Activated CD4-positive, alpha-beta T cell treated with anti-CD3 and anti-CD28 coated beads, Interleukin-2, Interleukin-6, amounts not matched to agents 100 ng/mL and 50 ng/mL, durations not matched to agents 16 hours and 8 hours (primary cell): ENCODE measurements around the gene ERC2.

ENCODE experiments used
- DNase-seq: peaks from one replicate; pipeline ENCODE4 v3.0.0-alpha.2; 2020

ERC2 gene

GRCh38 chr3:55906896-55907295, 561.4 kb downstream of the ERC2 start:
- no peak for DNase-seq

- DNase-seq: no peak
Observed at GRCh38 chr3:55904716-55905115, 563.6 kb downstream of the ERC2 start.

GRCh38 chr3:55903680-55904079, 564.6 kb downstream of the ERC2 start:
- DNase-seq: no peak

- no peak for DNase-seq
Observed at GRCh38 chr3:55902221-55902900, 565.9 kb downstream of the ERC2 start.

- no peak for DNase-seq
Observed at GRCh38 chr3:55899887-55900286, 568.4 kb downstream of the ERC2 start.

GRCh38 chr3:55897573-55898224, 570.6 kb downstream of the ERC2 start:
- no peak for DNase-seq

GRCh38 chr3:55895897-55896566, 572.2 kb downstream of the ERC2 start:
- no peak for DNase-seq

- no peak for DNase-seq
Observed at GRCh38 chr3:55894605-55895004, 573.7 kb downstream of the ERC2 start.

- no peak for DNase-seq
Observed at GRCh38 chr3:55893045-55893664, 575.1 kb downstream of the ERC2 start.

- DNase-seq: no peak
Observed at GRCh38 chr3:55891106-55891505, 577.2 kb downstream of the ERC2 start.

GRCh38 chr3:55888282-55888885, 579.9 kb downstream of the ERC2 start:
- no peak for DNase-seq

- DNase-seq: no peak
Observed at GRCh38 chr3:55885721-55886120, 582.5 kb downstream of the ERC2 start.

- DNase-seq: no peak
Observed at GRCh38 chr3:55884491-55885285, 583.6 kb downstream of the ERC2 start.

GRCh38 chr3:55884066-55884465, 584.2 kb downstream of the ERC2 start:
- DNase-seq: no peak

- DNase-seq: no peak
Observed at GRCh38 chr3:55882006-55882405, 586.3 kb downstream of the ERC2 start.

GRCh38 chr3:55880357-55880756, 587.9 kb downstream of the ERC2 start:
- DNase-seq: no peak

- DNase-seq: no peak
Observed at GRCh38 chr3:55879901-55880331, 588.4 kb downstream of the ERC2 start.

- DNase-seq: no peak
Observed at GRCh38 chr3:55877703-55878102, 590.6 kb downstream of the ERC2 start.

- DNase-seq: no peak
Observed at GRCh38 chr3:55876560-55876959, 591.7 kb downstream of the ERC2 start.

GRCh38 chr3:55875113-55875512, 593.2 kb downstream of the ERC2 start:
- no peak for DNase-seq

GRCh38 chr3:55873523-55874254, 594.6 kb downstream of the ERC2 start:
- DNase-seq: no peak

GRCh38 chr3:55870594-55870993, 597.7 kb downstream of the ERC2 start:
- no peak for DNase-seq
